GM21619 (cell line): ENCODE results near the gene USH1G.
"Not testable (repeated sequence)": the region's sequence is repeated elsewhere in the genome, so short reads cannot be mapped to it uniquely, and the experiment has no call there.

Experiments
- ATAC-seq: cut with Tn5 transposase; IDR thresholded peaks from one replicate; pipeline ENCODE4 v1.9.1; 2021; ENCODE audit not compliant: unreplicated experiment

Gene USH1G

GRCh38 chr17:74935585-74936469 lies 12.8 kb upstream of the USH1G start, which contains the start of gene OTOP3:
OTOP3 (plus strand) TSS chr17:74935898; CDS start chr17:74935922, 24 bp downstream.
- no peak for ATAC-seq

DNA sequence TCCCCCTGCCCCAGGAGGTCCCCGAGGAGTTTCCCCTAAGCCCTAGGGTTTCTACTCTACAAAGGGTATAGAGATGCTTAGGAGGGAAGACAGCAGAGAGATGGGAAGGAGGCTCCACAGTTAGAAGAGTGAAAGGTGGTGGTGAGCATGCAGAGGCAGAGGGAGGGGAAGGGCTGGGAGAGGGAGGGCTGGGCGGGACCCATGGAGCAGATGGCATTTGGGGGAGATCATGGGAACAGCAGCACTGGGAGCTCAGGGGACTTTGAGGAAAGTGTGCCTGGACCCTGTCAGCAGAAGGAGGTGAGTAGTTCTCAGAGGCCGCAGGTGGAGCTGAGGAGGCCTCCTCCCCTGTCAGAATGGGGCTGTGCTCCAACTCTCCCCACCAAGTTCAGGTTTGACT lies 12.0 kb upstream of the USH1G start:
- no peak for ATAC-seq

DNA sequence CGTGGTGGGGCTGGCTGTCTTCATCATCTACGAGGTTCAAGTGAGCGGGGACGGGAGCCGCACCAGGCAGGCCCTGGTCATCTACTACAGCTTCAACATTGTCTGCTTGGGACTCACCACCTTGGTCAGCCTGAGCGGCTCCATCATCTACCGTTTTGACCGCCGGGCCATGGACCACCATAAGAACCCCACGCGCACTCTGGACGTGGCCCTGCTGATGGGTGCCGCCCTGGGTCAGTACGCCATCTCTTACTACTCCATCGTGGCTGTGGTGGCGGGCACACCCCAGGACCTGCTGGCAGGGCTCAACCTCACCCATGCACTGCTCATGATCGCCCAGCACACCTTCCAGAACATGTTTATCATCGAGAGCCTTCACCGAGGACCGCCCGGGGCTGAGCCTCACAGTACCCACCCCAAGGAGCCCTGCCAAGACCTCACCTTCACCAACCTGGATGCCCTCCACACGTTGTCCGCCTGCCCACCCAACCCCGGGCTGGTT lies 7.5 kb upstream of the USH1G start:
- ATAC-seq = no peak

- ATAC-seq = no peak
These were observed 5.7 kb upstream of the USH1G start for GRCh38 chr17:74928786-74929185.

GRCh38 chr17:74925242-74925641 lies 2.2 kb upstream of the USH1G start:
- no peak for ATAC-seq

- no peak for ATAC-seq
These were observed 1.3 kb upstream of the USH1G start, which contains the start of gene OTOP2 for GRCh38 chr17:74924250-74924948. OTOP2 (plus strand) TSS chr17:74924273; CDS start chr17:74924633, 360 bp downstream.

- ATAC-seq = no peak
These were observed 639 bp upstream of the USH1G start for GRCh38 chr17:74923538-74924249.

DNA sequence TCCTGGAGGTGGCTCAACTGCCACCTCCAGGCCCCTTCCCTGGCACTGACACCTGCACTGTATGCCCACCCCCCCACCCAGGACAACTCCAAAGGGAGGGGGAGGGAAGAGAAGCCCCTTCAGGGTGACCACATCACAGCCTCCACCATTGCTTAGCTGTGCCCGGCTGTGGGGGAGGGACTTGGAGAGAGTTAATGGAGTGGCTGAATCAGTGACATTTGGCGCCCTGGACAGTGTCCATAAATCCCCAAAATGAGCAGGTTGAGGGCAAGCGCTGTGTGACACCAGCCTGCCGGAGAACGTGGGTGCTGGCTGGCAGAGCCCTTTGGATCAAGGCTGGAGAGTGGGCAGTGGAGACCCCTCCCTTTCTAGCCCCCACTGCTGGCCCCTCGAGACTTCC lies 883 bp downstream of the USH1G start:
- ATAC-seq = no peak

DNA sequence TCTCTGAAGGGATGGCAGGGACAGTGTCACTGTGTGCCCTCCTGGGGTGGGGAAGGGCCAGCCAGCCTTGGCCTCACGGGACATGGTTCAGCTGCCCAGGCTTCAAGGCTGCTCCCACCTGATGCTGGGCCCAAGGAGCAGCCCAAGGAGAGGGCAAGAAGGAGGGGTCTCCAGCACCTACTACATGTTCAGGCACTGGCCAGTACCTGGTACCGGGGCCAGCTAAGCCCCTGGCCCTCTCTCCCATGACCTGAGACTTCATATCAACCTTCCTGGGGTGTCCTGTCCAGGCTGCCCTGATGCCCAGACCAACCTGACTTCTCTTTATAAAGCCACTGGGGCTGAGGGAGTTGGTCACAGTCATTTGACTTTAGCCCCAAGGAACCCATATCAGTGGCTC lies 1.3 kb downstream of the USH1G start:
- no peak for ATAC-seq

GRCh38 chr17:74921026-74921681 lies 1.9 kb downstream of the USH1G start:
- ATAC-seq = no peak

DNA sequence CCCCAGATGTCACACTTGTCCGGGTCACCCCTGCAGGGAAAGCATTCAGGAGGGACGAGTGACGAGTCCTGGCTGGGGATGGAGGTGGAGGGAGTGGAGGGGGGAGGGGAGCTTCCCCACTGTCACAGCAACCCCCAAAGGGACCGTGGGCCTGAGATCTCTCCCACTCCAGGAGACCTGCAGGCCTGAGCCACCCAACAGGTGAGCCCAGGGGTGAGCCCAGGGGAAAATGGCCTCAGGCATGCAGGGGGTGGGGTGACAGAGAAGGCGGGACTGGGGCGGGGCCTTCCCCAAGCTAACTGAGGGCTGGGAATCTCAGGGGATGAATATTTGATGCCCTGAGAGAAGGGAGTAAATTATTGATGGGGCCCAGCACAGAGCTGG lies 2.4 kb downstream of the USH1G start:
- no peak for ATAC-seq

DNA sequence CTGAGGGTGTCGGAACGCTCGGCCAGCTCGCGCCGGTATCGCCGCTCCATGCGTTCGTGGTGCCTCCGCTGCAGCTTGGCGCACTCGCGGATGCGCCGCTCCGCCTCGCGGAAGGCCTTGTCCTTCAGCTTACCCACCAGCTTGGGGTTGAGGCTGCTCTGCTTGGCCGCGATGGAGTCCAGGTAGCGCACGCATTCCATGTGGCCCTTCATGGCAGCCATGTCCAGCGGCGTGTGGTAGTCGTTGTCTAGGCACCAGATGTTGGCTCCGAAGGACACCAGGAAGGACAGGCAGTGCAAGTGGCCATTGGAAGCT lies 2.8 kb downstream of the USH1G start:
- no peak for ATAC-seq

DNA sequence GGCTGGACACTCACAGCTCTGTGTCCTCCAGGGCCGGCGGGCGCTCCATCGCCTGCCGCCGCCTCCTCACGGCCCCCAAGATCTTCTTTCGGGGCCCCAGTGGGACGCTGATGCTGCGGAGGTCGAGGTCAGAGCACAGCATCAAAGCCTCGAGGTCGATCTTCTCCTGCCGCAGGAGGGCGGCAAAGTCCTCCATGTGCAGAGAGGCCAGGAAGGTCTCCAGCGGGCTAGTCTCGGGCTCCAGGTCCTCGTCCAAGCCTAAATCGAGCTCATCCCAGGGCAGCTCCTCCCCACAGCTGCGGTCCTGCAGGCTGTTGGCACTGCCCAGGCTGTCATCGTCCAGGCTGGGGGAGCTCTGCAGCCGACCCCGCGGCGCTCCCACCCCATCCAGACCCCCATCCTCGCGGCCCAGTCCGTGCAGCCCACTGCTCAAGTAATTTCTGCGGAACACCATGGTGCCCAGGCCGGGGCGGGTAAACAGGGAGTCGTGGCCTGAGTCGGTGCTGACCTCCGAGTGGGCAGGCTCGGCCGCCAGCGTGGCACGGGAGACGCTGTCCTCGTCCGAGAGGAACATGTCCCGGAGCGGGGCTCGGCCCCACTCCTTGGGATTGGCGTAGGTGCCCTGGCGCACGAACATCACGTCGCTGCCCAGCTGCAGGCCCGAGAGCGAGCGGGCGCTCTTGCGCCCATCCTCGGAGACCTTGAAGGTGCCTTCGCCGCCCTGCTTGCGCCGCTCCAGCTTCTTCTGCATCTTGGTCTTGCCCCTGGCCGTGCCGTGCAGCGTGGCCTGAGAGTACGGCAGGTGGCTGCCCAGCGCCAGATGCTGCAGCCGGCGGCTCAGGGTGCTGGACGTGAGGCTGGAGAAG lies 3.4 kb downstream of the USH1G start:
- no peak for ATAC-seq

GRCh38 chr17:74918906-74919305 lies 4.1 kb downstream of the USH1G start:
- no peak for ATAC-seq

GRCh38 chr17:74917430-74917829 lies 5.6 kb downstream of the USH1G start:
- no peak for ATAC-seq

DNA sequence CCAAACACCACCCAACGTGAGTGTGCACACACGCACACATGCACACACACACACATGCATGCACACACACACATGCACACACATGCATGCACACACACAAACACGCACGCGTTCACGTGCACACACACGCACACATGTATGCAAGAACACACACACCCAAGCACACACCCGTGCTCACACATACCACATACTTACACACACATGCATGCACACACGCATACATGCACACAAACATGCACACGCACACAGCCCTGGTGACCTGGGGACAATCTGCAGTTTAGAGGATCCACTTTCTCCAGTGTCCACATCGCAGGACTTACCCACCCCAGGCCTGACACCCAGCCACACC lies 6.2 kb downstream of the USH1G start:
- no peak for ATAC-seq

GRCh38 chr17:74916136-74916850 lies 6.8 kb downstream of the USH1G start:
- ATAC-seq = no peak

- ATAC-seq = not testable (repeated sequence)
These were observed 11.6 kb downstream of the USH1G start for GRCh38 chr17:74911423-74911822.

GRCh38 chr17:74909097-74909496 lies 14.0 kb downstream of the USH1G start:
- not testable (repeated sequence) for ATAC-seq
